Fibroblast of skin of left quadriceps (primary cell): Measurements from ENCODE around the gene HLA-B.

ENCODE experiments used
- DNase-seq, 2 experiments: peaks; one replicate each; pipeline ENCODE4 v3.0.0-alpha.2; 2013; ENCODE audit warnings: low read depth in 2 of 2

Gene HLA-B

GRCh38 chr6:31352683-31353383 is 4.1 kb downstream of the HLA-B start:
- no peak for DNase-seq

- DNase-seq: no peak
These were observed 4.7 kb downstream of the HLA-B start for GRCh38 chr6:31352310-31352682.

- DNase-seq: no peak
These were observed 5.3 kb downstream of the HLA-B start for GRCh38 chr6:31351401-31352309.

GRCh38 chr6:31351033-31351380 is 6.0 kb downstream of the HLA-B start:
- no peak for DNase-seq

GRCh38 chr6:31350196-31351032 is 6.6 kb downstream of the HLA-B start:
- no peak for DNase-seq

- DNase-seq: no peak
These were observed 7.7 kb downstream of the HLA-B start for GRCh38 chr6:31349301-31349700.

- no peak for DNase-seq
These were observed 11.8 kb downstream of the HLA-B start for GRCh38 chr6:31345026-31345730.

- no peak for DNase-seq
These were observed 16.8 kb downstream of the HLA-B start for GRCh38 chr6:31340228-31340627.

- no peak for DNase-seq
These were observed 17.8 kb downstream of the HLA-B start for GRCh38 chr6:31339210-31339609.

GRCh38 chr6:31336896-31337496 is 20.0 kb downstream of the HLA-B start:
- no peak for DNase-seq

GRCh38 chr6:31332637-31333602 is 24.1 kb downstream of the HLA-B start:
- DNase-seq: no peak

- DNase-seq: no peak
These were observed 28.5 kb downstream of the HLA-B start for GRCh38 chr6:31328355-31328960.

- no peak for DNase-seq
These were observed 35.2 kb downstream of the HLA-B start for GRCh38 chr6:31321820-31322219.

GRCh38 chr6:31321005-31321707 is 35.8 kb downstream of the HLA-B start:
- no peak for DNase-seq

- no peak for DNase-seq
These were observed 39.9 kb downstream of the HLA-B start for GRCh38 chr6:31317036-31317435.

GRCh38 chr6:31309641-31310040 is 47.3 kb downstream of the HLA-B start:
- DNase-seq: no peak

- no peak for DNase-seq
These were observed 48.2 kb downstream of the HLA-B start for GRCh38 chr6:31308845-31309175.

- DNase-seq: no peak
These were observed 48.7 kb downstream of the HLA-B start for GRCh38 chr6:31308050-31308844.
